Measurements from ENCODE around the gene STK32B.

STK32B gene

DNA sequence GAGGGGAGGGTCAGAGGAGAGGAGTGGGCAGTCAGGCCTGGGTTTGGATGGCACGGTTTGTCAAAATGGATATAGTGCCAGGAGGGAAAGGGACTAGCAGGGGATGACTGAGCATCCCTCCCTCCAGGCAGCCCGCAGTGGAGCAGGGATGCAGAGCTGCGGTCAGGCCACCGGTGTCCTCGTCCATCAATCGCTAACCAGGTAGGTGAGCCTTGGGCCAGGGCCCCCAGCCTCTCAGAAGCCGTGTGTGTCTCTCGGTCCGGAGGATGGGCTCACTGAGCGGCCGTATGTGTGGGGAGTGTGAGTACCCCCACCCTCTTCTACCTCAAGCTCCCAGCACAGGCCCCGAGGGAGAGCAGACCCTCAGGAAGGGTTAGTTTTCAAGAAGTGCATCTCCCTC, 31.5 kb upstream of the STK32B start:
- DNase-seq: no peak
- ATAC-seq (replicated peaks): no peak
- Mint-ChIP-seq H3K27me3 (peaks cover 29 to 30% of the 10 kb centered on the region in 2 donors), H3K4me3 (no peak overlapping the region), H3K36me3 (no peaks in the 10 kb centered on the region), H3K9me3 (peaks cover 4% of the 10 kb centered on the region in 2 donors), H3K4me1 (peaks cover 2 to 7% of the 10 kb centered on the region in 2 donors), H3K27ac (no peak overlapping the region)

DNA sequence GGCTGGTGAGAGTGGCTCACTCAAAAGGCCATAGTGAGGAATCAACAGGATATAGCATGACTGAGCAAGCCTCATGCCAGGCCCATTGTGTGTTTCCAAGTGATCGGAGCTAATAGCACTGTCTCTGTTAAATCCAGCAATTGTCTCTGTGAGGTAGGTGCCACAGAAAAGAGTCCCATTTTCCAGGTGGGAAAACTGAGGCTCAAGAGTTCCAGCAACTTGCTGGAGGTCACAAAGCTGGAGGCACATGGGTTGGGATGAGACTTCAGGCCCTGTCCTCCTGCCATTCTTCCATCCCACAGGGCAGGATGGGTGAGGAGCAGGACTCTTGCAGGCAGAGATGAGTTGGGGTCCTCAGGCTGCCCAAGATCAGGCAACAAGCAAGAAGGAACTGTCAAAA, 30.9 kb upstream of the STK32B start:
- Mint-ChIP-seq H3K27me3 (peaks cover 28 to 29% of the 10 kb centered on the region in 2 donors), H3K36me3 (no peaks in the 10 kb centered on the region), H3K4me3 (no peak overlapping the region), H3K4me1 (peaks cover 2 to 7% of the 10 kb centered on the region in 2 donors), H3K9me3 (peaks cover 4% of the 10 kb centered on the region in 2 donors), H3K27ac (no peak overlapping the region)
- DNase-seq: no peak
- ATAC-seq (replicated peaks): no peak

DNA sequence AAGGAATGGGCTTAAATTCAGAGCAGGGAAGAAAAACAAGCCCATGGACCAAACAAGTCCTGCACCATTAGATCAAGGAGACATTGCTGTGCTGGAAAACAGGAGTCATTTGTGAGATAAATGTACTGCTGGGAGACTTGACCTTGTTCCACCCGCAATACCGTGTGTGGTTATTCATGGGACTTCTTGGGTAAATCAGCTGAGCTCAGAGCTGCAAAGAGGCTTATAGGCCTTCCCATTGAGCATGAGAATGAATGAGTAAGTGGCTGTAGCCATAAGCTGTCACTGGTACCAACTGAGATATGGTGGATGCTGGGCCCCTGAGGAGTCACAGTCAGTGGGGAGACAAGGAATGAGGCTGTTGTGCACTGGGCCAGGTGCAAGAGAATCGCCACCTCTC, 29.7 kb upstream of the STK32B start:
- DNase-seq (no peak), ATAC-seq (replicated peaks) (no peak)
- Mint-ChIP-seq H3K27me3 (peaks cover 19 to 23% of the 10 kb centered on the region in 2 donors), H3K9me3 (peaks cover 4% of the 10 kb centered on the region in 2 donors), H3K4me3 (no peak overlapping the region), H3K36me3 (no peaks in the 10 kb centered on the region), H3K4me1 (peaks cover 2 to 7% of the 10 kb centered on the region in 2 donors), H3K27ac (no peak overlapping the region)

DNA sequence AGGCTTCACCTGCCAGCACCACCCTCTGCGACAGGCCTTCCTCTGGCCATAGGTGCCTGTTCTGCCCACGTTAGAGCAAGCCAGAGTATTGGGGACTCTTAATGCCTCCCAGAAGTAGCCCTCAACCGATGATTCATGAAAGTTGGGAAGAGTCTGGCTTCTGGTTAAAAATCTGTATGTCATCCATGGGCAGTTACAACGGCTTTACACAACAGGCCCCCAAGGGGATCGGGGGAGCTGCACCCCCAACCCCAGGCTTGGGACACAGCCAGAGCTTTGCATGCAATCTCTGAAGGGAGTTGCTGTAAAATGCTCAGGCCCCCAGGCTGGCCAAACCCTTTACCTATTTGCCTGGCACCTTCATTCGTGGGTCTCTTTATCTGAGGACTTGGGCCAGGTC, 26.6 kb upstream of the STK32B start:
- DNase-seq (no peak), ATAC-seq (replicated peaks) (no peak)
- Mint-ChIP-seq H3K27me3 (peaks cover under 1 to 4% of the 10 kb centered on the region in 2 donors), H3K36me3 (no peaks in the 10 kb centered on the region), H3K27ac (no peak overlapping the region), H3K4me1 (no peaks in the 10 kb centered on the region), H3K9me3 (peaks cover 4% of the 10 kb centered on the region in 2 donors), H3K4me3 (no peak overlapping the region)

DNA sequence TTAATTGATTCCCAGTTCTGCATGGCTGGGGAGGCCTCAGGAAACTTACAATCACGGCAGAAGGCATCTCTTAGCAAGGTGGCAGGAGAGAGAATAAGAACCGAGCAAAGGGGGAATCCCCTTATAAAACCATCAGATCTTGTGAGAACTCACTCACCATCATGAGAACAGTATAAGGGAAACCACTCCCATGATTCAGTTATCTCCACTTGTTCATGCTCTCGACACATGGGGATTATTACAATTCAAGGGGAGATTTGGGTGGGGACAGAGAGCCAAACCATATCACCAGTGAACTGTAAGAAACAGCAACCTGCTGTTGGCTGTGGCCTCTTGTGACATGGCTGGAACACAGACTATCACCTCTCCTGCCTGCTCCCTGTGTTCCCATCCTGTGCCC, 24.9 kb upstream of the STK32B start:
- Mint-ChIP-seq H3K27me3 (peaks cover 0 to 3% of the 10 kb centered on the region in 2 donors), H3K4me1 (no peaks in the 10 kb centered on the region), H3K36me3 (no peaks in the 10 kb centered on the region), H3K4me3 (no peak overlapping the region), H3K9me3 (peaks cover 4% of the 10 kb centered on the region in 2 donors), H3K27ac (no peak overlapping the region)
- DNase-seq (no peak), ATAC-seq (replicated peaks) (no peak)

DNA sequence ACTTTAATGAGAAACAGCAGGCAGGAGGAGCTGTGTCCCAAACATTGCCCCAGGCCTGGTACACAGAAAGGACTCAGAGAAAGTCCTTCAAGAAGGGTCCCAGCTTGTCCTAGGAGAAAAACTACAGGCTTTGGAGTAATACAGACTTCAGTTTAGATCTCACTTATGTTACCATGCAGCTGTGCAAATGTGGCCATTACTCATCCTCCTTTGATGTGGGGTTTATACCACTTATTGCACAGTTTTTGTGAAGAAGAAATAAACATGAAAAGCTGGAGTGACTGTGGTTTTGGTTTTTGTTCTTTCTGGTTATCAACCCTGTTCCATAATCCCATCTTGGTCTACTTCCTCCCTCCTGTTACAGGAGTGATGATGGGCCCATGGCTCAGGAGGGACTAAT, 23.9 kb upstream of the STK32B start:
- no peak overlapping the region for H3K4me3 Mint-ChIP-seq
- ATAC-seq (replicated peaks): no peak
- peaks cover 4% of the 10 kb centered on the region in 2 donors for H3K9me3 Mint-ChIP-seq
- H3K27ac Mint-ChIP-seq: no peak overlapping the region
- DNase-seq: no peak
- H3K36me3 Mint-ChIP-seq: no peaks in the 10 kb centered on the region
- no peaks in the 10 kb centered on the region for H3K4me1 Mint-ChIP-seq
- peaks cover 0 to 3% of the 10 kb centered on the region in 2 donors for H3K27me3 Mint-ChIP-seq

DNA sequence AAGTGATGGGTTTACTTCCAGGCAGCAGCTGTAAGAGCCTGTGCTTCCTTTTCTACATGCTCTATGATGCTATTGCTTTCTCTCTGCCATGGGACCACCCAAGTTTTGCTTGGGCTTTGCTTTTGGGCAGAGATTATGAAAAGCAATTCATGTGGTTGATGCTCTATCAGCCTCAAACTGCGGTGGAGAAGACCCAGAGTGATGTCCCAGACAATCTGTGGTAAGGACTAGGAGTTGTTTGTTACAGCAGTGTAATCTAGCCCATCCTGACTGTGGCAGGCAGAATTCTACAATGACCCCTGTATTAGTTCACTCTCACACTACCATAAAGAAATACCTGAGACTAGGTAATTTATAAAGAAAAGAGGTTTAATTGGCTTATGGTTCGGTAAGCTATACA, 22.8 kb upstream of the STK32B start:
- Mint-ChIP-seq H3K27ac (no peak overlapping the region), H3K27me3 (peaks cover 0 to 5% of the 10 kb centered on the region in 2 donors), H3K36me3 (no peaks in the 10 kb centered on the region), H3K4me3 (no peak overlapping the region), H3K4me1 (peaks cover 6 to 11% of the 10 kb centered on the region in 2 donors), H3K9me3 (peaks cover 0 to 2% of the 10 kb centered on the region in 2 donors)
- no peak for DNase-seq
- ATAC-seq (replicated peaks): no peak

DNA sequence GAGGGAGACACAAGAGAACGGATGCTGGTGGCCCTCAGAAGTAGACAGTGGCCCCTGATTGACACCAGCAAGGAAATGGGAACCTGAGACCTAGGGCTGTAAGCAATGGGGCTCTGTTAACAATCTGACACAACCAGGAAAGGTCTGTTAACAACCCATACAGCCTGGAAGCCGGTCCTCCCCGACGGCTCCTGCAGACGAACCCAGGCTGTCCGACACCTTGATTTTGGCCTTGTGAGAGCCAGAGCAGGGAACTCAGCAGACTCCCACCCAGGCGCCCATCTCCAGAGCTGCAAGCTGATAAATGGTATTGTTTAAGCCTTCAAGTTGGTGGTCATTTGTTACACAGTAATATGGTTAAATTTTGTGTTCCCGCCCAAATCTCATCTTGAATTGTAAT, 21.8 kb upstream of the STK32B start:
- no peak for DNase-seq
- Mint-ChIP-seq H3K4me1 (peaks cover 8 to 15% of the 10 kb centered on the region in 2 donors), H3K36me3 (no peaks in the 10 kb centered on the region), H3K9me3 (no peaks in the 10 kb centered on the region), H3K27ac (no peak overlapping the region), H3K4me3 (no peak overlapping the region), H3K27me3 (peaks cover 0 to 7% of the 10 kb centered on the region in 2 donors)
- ATAC-seq (replicated peaks): no peak

DNA sequence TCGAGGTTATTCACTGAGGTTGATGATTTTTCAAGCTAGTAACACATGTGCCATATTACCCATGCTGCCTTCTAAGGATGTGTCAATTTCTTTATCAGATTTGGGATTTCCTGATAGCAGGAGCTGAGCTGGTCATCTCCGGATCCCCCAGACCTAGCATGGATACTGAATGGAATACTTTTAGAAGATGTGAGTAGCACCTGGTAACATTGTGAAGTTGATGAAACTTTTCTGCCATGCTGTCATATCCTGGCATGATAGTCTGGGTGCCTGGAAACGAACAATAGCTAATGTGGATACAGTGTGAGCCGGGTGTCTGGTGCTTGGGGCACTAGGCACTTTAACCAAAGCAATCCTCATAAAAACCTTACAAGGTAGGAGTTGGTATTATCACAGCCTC, 21.1 kb upstream of the STK32B start:
- Mint-ChIP-seq H3K4me3 (no peak overlapping the region), H3K36me3 (no peaks in the 10 kb centered on the region), H3K27me3 (peaks cover 0 to 6% of the 10 kb centered on the region in 2 donors)

DNA sequence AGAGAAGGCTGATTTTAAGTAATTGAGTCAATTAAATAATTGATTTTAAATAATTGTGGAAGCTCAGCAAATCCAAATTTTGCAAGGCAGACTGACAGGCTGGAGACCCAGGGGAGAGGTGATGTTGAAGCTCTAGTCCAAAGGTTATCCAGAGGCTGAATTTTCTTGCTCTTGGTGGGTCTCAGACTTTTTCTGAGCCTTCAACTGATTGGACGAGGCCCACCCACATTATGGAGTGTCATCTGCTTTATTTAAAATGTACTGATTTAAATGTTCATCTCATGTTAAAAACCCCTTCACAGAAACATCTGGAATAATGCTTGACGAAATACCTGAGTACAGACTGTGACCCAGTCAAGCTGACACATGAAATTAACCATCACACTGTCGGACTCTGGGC, 20.4 kb upstream of the STK32B start:
- Mint-ChIP-seq H3K36me3 (no peaks in the 10 kb centered on the region), H3K4me1 (peaks cover 8 to 15% of the 10 kb centered on the region in 2 donors), H3K9me3 (no peaks in the 10 kb centered on the region), H3K4me3 (no peak overlapping the region), H3K27me3 (peaks cover 0 to 4% of the 10 kb centered on the region in 2 donors), H3K27ac (no peak overlapping the region)
- DNase-seq (no peak), ATAC-seq (replicated peaks) (no peak)

More for the DNA sequence above, 21.1 kb upstream of the STK32B start:
- Mint-ChIP-seq H3K27ac (no peak overlapping the region), H3K9me3 (no peaks in the 10 kb centered on the region), H3K4me1 (peaks cover 8 to 15% of the 10 kb centered on the region in 2 donors)
- ATAC-seq (replicated peaks) (no peak), DNase-seq (no peak)

DNA sequence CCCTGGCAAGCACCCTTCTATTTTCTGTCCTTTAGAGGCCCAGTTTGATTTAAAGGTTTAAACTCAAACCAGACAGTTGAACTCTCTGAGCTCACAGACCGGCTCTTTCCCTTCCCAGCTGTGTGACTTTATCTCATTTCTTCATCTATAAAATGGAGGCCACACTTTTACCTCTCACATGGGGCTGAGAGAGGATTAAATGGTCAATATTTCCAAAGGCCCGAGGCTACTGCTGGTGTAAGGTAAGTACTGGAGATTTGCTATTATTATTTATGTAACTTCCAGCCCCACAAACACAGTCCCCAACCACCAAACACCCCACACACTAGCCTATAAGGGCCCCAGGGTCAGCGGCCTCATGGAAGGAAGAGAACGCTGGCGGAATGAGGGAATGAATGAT, 18.5 kb upstream of the STK32B start:
- no peak for ATAC-seq (replicated peaks)

DNA sequence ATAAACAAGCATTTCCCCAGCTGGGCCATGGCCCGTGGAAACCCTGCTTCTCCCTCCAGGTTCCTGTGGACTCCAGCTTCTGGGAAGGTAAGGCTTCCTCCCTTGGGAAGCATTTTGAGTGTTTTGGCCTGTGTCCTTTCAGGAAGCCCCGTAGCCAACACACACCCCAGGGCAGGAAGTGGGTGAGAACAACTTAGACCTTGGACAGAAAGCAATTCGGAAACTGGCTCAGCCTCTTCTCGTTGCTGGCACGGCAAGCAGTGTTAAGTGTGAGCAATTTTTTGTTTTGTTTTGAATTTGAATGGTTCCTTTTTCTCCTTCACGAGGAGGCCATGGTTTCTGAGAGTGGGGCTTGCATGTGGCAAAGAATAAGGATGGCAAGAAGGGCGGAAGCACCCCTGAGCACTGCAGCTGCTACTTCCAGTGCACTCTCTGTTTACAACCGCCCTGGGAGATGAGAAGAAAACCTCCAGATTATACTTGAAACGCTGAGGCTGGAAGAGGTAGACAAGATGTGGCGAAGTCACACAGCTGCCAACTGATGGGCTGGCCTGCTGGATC, 17.9 kb upstream of the STK32B start:
- Mint-ChIP-seq H3K4me3 (peak overlapping the region; percentile 34 to 71), H3K27ac (no peak overlapping the region), H3K27me3 (peaks cover 0 to 4% of the 10 kb centered on the region in 2 donors), H3K36me3 (no peaks in the 10 kb centered on the region), H3K4me1 (peaks cover 8 to 15% of the 10 kb centered on the region in 2 donors), H3K9me3 (no peaks in the 10 kb centered on the region)
- DNase-seq: no peak
- ATAC-seq (replicated peaks): peak; percentile 54 to 75

More for the DNA sequence above, 18.5 kb upstream of the STK32B start:
- peak overlapping the region in 1 of 2 donors; percentile 71 for H3K4me3 Mint-ChIP-seq
- peaks cover 0 to 4% of the 10 kb centered on the region in 2 donors for H3K27me3 Mint-ChIP-seq
- H3K9me3 Mint-ChIP-seq: no peaks in the 10 kb centered on the region
- no peaks in the 10 kb centered on the region for H3K36me3 Mint-ChIP-seq
- peaks cover 8 to 15% of the 10 kb centered on the region in 2 donors for H3K4me1 Mint-ChIP-seq
- DNase-seq: no peak
- H3K27ac Mint-ChIP-seq: no peak overlapping the region

DNA sequence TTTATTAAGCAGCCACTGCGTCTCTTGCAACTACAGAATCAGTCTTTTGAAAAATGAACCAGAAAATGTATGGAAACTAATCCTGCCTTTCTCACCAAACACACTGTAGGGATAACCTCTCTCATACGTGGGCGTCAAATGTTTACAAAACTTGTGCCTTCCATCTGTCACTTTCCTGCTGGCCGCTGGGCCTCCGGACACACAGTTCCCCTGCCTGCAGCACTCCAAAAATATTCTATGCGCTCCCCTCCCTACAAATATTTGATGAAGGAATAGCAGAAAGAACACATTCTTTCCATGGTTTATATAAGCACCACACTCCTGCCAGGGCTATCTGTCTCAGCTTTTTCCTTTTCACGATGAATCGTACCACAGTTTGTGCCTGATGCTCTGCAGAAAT, 17.1 kb upstream of the STK32B start:
- H3K4me1 Mint-ChIP-seq: peaks cover 8 to 15% of the 10 kb centered on the region in 2 donors
- peaks cover 0 to 4% of the 10 kb centered on the region in 2 donors for H3K27me3 Mint-ChIP-seq
- H3K4me3 Mint-ChIP-seq: no peak overlapping the region
- no peaks in the 10 kb centered on the region for H3K36me3 Mint-ChIP-seq
- DNase-seq: no peak
- no peak for ATAC-seq (replicated peaks)
- no peak overlapping the region for H3K27ac Mint-ChIP-seq
- no peaks in the 10 kb centered on the region for H3K9me3 Mint-ChIP-seq

DNA sequence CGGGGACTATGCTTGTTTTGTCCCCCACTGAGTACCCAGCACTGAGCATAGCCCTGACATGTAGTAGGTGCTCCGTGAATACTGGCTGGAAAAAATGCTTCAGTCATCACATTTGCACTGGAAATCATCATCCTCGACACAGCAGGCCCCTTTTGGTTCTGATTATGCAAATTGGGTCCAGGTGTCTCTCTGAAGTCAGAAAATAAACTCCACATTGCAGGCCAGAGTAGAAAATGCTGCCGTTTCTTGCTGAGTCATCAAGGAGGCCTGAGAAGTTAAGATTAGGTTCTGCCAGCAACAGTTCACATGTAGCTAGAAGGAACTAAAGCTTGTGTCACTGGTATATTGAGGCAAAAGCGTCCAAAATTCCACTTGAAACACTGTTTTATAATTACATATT, 15.0 kb upstream of the STK32B start:
- no peaks in the 10 kb centered on the region for H3K36me3 Mint-ChIP-seq
- ATAC-seq (replicated peaks) (no peak), DNase-seq (no peak)

More for the DNA sequence above, 15.0 kb upstream of the STK32B start:
- Mint-ChIP-seq H3K4me1 (peaks cover 8 to 15% of the 10 kb centered on the region in 2 donors), H3K27ac (no peak overlapping the region), H3K9me3 (no peaks in the 10 kb centered on the region), H3K4me3 (no peak overlapping the region), H3K27me3 (peaks cover 0 to 8% of the 10 kb centered on the region in 2 donors)

All from stimulated activated naive B cell treated with anti-CD40 and anti-IgM and Interleukin-4, amounts not matched to agents 10 μg/mL and 1 μg/mL and 100 μg/mL, for 72 hours (primary cell).